Mucosa of rectum (tissue), 2 donors: ENCODE measurements around the gene HCAR1.
A peak's percentile ranks its signal among the peaks of the same experiment; 100 is the strongest.
"Not testable (repeated sequence)": the region's sequence is repeated elsewhere in the genome, so short reads cannot be mapped to it uniquely, and the experiment has no call there.

ENCODE experiments used
- H3K27ac ChIP-seq, 2 donors: one replicate each; pipeline ENCODE4 v1.7.0; 2013; ENCODE audit warnings: inconsistent platforms in 2 of 2, low read depth in 2 of 2, low read length in 2 of 2
- H3K27me3 ChIP-seq, 2 donors: one replicate each; pipeline ENCODE4 v1.7.0; 2013; ENCODE audit warnings: low read length in 2 of 2; ENCODE audit not compliant: control insufficient read depth in 2 of 2, insufficient read depth in 2 of 2
- H3K36me3 ChIP-seq, 2 donors: one replicate each; pipeline ENCODE4 v1.7.0; 2013; ENCODE audit warnings: low read length in 2 of 2; ENCODE audit not compliant: control insufficient read depth in 2 of 2, insufficient read depth in 2 of 2
- H3K4me1 ChIP-seq, 2 donors: one replicate each; pipeline ENCODE4 v1.7.0; 2013; ENCODE audit warnings: low read length in 2 of 2, mild to moderate bottlenecking in 1 of 2; ENCODE audit not compliant: control insufficient read depth in 2 of 2, insufficient read depth in 2 of 2
- H3K4me3 ChIP-seq, 2 donors: one replicate each; pipeline ENCODE4 v1.7.0; 2013; ENCODE audit warnings: low read length in 2 of 2
- H3K9ac ChIP-seq, 2 donors: one replicate each; pipeline ENCODE4 v1.7.0; 2013; ENCODE audit warnings: low read length in 2 of 2, low read depth in 1 of 2, mild to moderate bottlenecking in 1 of 2
- H3K9me3 ChIP-seq, 2 donors: one replicate each; pipeline ENCODE4 v1.7.0; 2013; ENCODE audit warnings: low read length in 2 of 2; ENCODE audit not compliant: control insufficient read depth in 2 of 2
- donor health status: healthy.
- donor health status: Normal muscosa, but diverticular disease.

Gene HCAR1, protein sequence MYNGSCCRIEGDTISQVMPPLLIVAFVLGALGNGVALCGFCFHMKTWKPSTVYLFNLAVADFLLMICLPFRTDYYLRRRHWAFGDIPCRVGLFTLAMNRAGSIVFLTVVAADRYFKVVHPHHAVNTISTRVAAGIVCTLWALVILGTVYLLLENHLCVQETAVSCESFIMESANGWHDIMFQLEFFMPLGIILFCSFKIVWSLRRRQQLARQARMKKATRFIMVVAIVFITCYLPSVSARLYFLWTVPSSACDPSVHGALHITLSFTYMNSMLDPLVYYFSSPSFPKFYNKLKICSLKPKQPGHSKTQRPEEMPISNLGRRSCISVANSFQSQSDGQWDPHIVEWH

GRCh38 chr12:122730215-122731014 lies at the start of gene HCAR1:
Gene HCAR1, minus strand, starts transcription at chr12:122730844. Its CDS starts 505 bp downstream, at chr12:122730339.
- peaks cover 0 to 3% of the 10 kb centered on the region in 2 donors for H3K4me1 ChIP-seq
- no peak within 1 kb of the TSS for H3K27ac ChIP-seq
- no peak within 1 kb of the TSS for H3K9ac ChIP-seq
- no peaks in the 10 kb centered on the region for H3K9me3 ChIP-seq
- no peaks in the 10 kb centered on the region for H3K27me3 ChIP-seq
- no peaks in the 10 kb centered on the region for H3K36me3 ChIP-seq
- H3K4me3 ChIP-seq, result peak within 1 kb of the TSS in 1 of 2 donors; percentile 44

GRCh38 chr12:122757568-122757967 lies 26.9 kb upstream of the HCAR1 start:
- H3K36me3 ChIP-seq, result peaks cover 22 to 55% of the 10 kb centered on the region in 2 donors
- no peak overlapping the region for H3K27ac ChIP-seq
- H3K4me1 ChIP-seq, result peaks cover 8 to 11% of the 10 kb centered on the region in 2 donors
- H3K9me3 ChIP-seq, result no peaks in the 10 kb centered on the region
- no peak overlapping the region for H3K4me3 ChIP-seq
- no peak overlapping the region for H3K9ac ChIP-seq
- no peaks in the 10 kb centered on the region for H3K27me3 ChIP-seq

- Histone ChIP-seq H3K27ac (no peak overlapping the region), H3K4me1 (peaks cover 8 to 11% of the 10 kb centered on the region in 2 donors), H3K9ac (no peak overlapping the region), H3K27me3 (no peaks in the 10 kb centered on the region), H3K9me3 (no peaks in the 10 kb centered on the region), H3K4me3 (no peak overlapping the region), H3K36me3 (peaks cover 22 to 42% of the 10 kb centered on the region in 2 donors)
Observed at GRCh38 chr12:122754790-122755189, 24.1 kb upstream of the HCAR1 start.

GRCh38 chr12:122753319-122753650 lies 22.6 kb upstream of the HCAR1 start:
- Histone ChIP-seq H3K27me3 (no peaks in the 10 kb centered on the region), H3K9me3 (no peaks in the 10 kb centered on the region), H3K36me3 (peaks cover 19 to 30% of the 10 kb centered on the region in 2 donors), H3K4me1 (peaks cover 8 to 11% of the 10 kb centered on the region in 2 donors), H3K4me3 (peak overlapping the region; percentile 75), H3K9ac (peak overlapping the region; percentile 74 to 82), H3K27ac (peak overlapping the region in 1 of 2 donors; percentile 74)

GRCh38 chr12:122752464-122753318 lies 22.0 kb upstream of the HCAR1 start, which contains the start of gene DENR:
Gene DENR, plus strand, starts transcription at chr12:122752824. Its CDS starts 878 bp downstream, at chr12:122753702.
- Histone ChIP-seq H3K27me3 (no peaks in the 10 kb centered on the region), H3K4me1 (peaks cover 8 to 11% of the 10 kb centered on the region in 2 donors), H3K36me3 (peaks cover 18 to 26% of the 10 kb centered on the region in 2 donors), H3K9me3 (no peaks in the 10 kb centered on the region), H3K9ac (peak within 1 kb of the TSS; percentile 74 to 82), H3K27ac (peak within 1 kb of the TSS; percentile 39 to 74), H3K4me3 (peak within 1 kb of the TSS; percentile 75)

- Histone ChIP-seq H3K4me1 (peaks cover 8 to 11% of the 10 kb centered on the region in 2 donors), H3K36me3 (peaks cover 7 to 11% of the 10 kb centered on the region in 2 donors)
- H3K27ac ChIP-seq, H3K27me3 ChIP-seq, H3K4me3 ChIP-seq, H3K9me3 ChIP-seq, H3K9ac ChIP-seq: not testable (repeated sequence)
Observed at GRCh38 chr12:122750781-122751515, 20.3 kb upstream of the HCAR1 start.

DNA sequence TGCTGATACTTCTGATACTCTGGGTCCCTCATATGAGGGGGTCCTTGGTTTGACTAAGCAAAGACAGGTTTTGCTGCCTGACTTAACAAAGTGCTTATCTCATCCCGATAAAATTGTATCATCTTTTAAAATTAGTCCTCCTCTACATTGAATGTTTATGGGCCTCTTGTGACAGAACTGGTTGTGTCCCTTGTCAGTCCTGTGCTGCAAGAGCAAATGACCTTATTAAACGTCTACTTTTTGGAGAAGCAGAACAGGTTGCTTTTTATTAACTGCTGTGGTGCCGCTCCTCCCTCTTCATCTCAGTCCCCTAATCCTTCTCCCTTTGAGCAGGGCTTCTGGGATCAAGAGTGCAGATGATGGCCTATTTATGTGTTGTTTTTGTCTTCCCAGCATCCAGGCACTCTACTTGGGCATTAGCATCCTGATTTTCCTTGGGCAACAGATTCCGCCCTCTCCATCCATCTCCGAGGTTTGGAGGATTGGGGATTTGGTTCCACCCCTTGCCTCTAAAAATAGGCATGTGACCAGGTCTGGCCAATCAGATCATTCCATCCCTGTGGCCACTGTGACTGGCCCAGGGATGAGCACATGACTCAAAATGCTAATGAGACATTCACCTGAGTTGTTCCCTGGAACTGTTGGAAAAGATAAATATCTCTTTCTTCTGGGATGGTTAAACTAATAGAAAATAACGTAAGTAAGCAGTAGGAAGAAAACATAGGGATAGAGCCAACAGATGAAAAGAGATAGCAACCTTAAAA lies 19.1 kb upstream of the HCAR1 start:
- peaks cover 4 to 7% of the 10 kb centered on the region in 2 donors for H3K36me3 ChIP-seq
- H3K27me3 ChIP-seq, result no peaks in the 10 kb centered on the region
- H3K9ac ChIP-seq, result no peak overlapping the region
- H3K9me3 ChIP-seq, result no peaks in the 10 kb centered on the region
- H3K4me3 ChIP-seq, result no peak overlapping the region
- peaks cover 8 to 11% of the 10 kb centered on the region in 2 donors for H3K4me1 ChIP-seq
- H3K27ac ChIP-seq, result no peak overlapping the region

GRCh38 chr12:122747224-122748135 lies 16.8 kb upstream of the HCAR1 start:
- H3K4me3 ChIP-seq, result no peak overlapping the region
- H3K9me3 ChIP-seq, result no peaks in the 10 kb centered on the region
- H3K36me3 ChIP-seq, result no peaks in the 10 kb centered on the region
- H3K27me3 ChIP-seq, result no peaks in the 10 kb centered on the region
- H3K27ac ChIP-seq, result no peak overlapping the region
- no peaks in the 10 kb centered on the region for H3K4me1 ChIP-seq
- no peak overlapping the region for H3K9ac ChIP-seq
